Measurements from ENCODE around the gene PCNT.
A peak's percentile ranks its signal among the peaks of the same experiment; 100 is the strongest.

PCNT gene

DNA sequence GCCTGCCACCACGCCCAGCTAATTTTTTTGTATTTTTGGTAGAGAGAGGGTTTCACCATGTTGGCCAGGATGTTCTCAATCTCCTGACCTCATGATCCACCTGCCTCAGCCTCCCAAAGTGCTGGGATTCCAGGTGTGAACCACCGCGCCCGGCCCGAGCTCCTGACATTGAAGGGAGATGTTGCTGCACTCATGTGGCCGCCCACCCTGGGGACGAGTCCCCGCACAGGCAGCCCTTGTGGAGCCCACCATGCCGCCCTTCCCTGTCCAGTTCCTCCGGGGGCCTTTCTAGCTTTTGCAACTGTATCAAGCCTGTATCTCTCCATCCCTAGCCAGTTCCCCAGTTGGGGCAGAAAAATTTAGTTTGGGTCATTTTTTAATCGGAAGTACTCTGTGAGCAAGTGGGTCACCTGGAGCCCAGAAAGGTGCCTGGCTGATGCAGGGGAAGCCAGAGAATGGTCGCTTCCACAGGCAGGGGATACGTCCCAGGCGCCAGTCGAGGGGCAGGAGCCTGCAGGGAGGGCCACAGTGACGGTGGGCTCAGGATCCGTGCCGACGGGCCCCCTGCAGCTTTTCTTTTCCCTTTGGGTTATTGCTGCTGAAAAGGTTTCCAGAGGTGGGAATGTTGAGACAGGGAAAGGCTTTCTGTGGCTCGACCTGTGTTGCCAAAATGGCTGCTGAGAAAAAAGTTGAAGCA, 20.4 kb downstream of the PCNT start:
- no peak for DNase-seq

DNA sequence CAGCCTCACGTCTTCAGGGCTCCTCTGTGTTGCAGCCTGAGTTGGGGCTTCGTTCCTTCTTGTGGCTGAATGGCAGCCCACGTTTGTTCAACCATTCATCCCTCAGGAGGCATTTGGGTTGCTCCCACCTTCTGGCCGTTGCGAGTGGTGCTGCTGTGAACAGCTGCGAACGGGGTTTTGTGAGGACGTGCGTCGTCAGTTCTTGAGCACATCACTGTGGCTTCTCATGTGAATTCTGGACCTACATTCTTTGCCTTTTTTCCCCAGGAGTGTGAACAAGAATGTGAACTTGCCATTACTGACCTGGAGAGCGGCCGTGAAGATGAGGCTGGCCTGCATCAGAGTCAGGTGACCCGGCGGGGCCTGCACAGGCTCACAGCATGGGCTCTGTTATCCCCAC, 21.9 kb downstream of the PCNT start:
- no peak for DNase-seq

DNA sequence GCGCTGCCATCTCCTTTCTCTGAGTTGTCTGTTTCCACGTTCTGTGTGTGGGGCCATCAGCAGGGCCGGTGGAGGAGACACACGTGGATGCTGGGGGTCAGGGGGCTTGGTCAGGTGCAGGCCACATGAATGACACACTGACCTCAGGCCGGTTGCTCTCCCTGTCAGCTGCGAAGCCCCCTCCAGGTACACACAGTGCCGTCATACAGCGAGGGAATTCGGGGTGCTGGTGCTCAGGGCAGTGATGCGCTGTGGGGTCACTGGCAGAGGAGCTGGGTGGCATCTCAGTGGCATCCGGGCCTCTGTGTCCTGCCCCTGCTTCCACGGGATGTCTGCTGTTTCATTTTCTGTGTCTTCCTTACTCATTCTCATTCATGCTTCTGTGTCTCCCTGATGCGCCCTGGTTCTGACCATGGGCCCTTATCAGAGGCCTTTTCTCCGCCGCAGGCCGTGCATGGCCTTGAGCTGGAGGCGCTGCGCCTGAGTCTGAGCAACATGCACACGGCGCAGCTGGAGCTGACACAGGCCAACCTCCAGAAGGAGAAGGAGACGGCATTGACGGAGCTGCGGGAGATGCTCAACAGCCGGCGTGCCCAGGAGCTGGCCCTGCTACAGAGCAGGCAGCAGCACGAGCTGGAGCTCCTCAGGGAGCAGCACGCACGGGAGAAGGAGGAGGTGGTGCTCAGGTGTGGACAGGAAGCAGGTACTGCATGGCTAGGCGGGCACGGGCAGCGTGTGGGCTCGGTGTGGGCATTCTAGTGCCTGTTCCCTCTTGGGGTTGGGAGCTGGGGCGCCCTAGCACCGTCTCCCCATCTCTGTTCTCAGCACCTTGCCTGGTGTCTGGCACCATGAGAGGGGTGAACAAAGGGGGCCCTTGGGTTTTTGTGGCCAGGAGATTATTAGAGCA, 22.6 kb downstream of the PCNT start:
- no peak for DNase-seq

DNA sequence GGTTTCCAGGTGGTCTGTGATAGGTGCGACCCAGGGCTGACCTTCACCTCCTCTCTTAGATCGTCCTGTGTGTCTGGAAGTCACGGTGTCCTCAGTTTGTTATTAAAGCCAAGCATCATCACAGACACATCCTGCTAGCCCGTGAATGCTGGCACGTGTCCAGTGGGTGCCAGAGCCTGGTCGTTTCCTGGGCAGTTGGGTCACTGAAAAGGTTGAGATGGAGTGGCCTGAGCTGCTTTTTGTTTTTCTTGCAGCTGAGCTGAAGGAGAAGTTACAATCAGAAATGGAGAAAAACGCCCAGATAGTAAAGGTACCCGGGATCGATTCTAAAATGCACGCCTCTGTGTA, 23.2 kb downstream of the PCNT start:
- no peak for DNase-seq

DNA sequence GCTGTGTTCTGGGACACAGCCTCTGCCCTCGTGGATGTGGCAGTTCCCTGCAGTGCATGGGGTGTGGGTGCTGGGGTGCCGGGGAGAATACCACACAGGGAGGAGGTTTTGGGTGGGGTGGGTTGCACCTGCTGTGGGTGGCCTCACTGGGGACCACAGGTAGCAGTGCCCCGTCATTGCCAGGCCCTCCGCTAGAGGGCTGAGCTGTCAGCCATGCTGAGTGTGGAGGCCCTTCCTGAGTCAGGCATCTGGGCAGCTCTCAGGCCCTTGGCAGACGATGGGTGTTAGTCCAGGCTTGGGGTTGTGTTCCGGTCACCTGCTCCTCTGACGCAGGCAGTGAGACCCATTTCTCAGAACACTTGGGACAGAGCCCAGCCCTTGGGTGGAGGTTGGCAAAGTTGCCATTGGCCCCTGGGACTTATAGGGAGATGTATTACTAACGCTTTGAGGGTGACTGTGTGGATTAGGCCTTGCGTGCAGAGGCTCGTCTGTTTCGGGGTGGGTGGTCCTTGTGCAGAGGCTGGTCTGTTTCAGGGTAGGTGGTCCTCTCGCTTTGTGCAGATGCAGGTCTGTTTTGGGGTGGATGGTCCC, 23.9 kb downstream of the PCNT start:
- no peak for DNase-seq

DNA sequence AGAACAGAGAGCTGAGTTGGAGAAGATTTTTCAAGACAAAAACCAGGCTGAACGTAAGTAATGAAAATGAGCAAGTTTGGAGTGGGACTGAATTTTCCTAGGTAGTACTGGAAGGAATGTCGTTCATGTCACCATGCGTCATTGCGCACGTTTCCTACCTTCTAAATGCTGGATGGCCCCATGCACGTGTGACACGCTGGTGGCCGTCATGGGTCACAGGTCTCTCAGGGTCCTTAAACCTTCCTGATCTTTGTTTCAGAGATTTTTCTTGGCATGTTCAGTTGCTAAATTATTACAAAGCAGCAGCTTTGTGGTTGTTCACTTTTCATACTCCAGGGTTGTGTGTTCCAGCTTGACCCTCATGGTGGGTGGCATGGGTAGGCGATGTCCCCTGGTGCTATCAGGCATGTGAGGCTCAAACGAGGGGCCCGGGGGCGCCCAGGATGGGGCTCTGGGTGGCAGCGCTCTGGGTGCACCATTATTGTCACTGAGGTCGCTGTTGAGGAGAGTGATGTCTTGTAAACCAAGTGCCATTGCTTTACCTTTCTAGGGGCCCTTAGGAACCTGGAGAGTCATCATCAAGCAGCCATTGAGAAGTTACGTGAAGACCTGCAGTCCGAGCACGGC, 25.3 kb downstream of the PCNT start:
- DNase-seq: no peak

DNA sequence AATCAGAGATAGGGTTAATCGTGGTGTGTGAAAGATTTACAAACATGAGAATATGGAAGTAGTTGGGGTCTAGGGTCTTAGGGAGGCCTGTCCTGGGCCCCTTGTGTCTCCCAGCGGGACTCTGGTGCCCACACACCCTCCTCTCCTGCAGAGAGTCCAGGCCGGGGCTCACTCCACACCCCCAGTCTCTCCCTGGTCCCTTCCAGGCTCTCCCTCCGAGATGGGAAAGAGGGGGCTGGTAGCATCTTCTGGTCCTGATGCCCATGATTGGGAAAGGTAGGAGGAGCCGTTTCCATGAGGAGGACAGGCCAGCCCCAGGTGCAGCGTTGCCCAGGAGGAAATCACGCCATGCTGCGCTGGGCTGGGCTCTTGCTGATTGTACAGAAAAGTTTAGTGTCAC, 26.6 kb downstream of the PCNT start:
- no peak for DNase-seq

DNA sequence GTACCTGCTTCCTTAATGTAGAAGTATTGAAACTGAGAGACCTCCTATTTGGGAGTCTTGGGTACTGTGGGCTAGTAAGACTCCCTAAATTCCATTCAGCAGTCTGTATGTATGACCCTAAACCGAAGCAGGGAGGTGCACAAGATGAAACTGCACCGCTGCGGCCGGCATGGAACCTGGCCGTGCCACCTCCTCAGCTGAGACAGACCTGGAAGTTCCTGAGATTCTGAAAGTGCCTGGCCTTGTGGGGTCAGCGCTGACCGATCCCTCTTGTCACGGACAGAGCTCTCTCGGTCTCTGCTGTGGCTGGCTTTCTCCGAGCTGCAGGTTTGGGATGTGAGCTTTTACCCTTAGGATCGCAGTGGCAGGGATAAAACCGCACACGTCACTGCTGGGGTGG, 27.0 kb downstream of the PCNT start:
- DNase-seq: no peak

DNA sequence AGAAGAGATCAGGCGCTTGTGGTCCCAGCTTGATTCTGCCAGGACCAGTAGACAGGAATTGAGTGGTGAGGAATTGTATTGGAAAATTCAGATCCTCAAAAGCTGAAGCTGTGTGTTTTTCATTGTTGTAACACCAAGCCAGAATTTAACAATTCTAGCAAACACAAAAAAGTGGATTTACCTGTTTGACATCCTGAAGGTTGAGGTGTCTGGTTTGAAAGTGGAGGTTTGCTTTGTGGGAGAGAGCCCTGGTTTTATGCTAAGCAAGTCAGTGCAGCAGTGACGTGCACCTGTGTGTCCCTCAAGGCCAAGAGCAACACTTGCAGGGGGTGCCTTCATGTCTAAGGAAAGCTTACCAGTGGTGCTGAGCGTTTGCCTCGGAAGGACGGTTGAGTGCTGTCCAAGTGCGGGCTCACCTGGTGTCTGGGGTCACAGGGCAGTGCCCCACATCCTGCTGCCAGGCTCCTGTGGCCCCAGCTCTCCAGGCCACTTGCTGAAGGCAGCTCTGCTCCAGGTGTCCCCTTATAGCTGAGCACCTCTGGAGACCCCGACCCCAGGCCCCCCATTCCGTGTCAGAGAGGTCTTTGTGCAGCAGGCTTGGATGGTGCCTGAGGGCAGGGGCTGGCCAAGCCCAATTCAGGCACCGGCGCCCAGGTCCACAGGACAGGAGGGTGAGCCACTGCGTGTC, 27.7 kb downstream of the PCNT start:
- DNase-seq: no peak

DNA sequence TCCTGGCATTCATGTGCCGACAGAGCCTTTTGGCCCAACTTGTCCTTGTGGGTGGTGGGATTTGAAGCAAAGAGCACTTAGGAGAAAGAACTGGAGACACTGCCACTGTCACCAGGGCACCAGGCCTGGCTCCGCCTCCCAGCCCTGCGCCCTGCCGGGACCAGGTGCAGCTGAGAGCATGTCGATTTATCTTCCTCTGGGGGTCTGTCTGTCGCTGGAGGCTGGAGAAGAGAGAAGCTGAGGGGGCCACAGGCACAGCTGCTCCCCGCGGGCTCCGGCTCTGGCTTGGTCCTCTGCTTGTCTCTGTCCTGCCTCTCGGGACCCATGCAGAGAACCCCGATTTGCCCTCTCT, 28.2 kb downstream of the PCNT start:
- DNase-seq: no peak

DNA sequence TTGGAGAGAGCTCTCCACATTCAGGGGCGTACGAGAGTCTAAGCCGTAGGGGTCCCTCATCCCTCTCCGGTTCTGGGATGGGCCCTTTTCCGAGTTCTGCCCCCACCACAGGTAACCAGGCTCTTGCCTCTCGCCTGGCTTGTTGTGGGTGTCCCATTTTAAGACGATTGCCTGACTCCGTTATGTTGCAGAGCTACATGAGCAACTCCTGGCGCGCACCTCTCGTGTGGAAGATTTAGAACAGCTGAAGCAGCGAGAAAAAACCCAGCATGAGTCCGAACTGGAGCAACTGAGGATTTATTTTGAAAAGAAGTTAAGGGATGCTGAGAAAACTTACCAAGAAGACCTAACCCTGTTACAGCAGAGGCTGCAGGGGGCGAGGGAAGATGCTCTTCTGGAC, 29.0 kb downstream of the PCNT start:
- no peak for DNase-seq

DNA sequence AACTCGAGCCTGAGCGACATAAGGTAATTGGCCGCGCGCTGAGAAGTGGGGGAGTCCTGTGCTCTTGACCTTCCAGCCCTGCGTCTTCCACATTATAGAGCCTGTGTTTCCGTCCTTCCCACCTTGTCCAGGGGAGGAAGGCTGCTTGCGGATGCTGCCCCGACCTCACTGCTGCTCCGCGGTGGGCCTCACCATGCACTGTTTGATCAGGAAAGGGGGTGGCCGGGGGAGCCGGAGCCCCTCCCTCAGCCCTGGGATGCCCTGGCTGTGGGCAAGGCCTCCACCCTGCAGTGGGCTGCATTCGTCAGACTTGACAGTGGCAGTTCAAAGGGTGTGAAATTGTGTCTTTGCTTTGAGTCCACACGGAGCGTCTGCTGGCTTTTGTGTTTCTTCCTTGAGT, 30.1 kb downstream of the PCNT start:
- DNase-seq: no peak

DNA sequence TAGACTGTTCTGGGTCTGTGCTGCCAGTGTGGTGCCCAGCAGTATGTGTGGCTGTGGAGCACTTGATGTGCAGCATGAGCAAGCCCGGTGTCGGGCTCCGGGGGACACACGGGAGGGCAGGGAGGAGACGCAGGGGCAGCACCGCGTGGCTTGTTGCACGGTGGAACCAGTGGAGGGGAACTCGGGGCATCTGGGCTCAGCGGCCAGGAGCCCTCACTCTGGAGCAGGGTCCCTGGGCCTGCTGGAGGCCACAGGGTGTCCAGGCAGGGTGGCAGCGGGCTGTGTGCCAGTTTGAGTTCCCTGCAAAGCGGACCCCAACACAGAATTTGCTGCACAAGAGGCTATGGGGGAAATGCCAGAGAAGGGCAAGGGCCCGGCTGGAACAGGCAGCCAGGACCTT, 30.6 kb downstream of the PCNT start:
- no peak for DNase-seq

DNA sequence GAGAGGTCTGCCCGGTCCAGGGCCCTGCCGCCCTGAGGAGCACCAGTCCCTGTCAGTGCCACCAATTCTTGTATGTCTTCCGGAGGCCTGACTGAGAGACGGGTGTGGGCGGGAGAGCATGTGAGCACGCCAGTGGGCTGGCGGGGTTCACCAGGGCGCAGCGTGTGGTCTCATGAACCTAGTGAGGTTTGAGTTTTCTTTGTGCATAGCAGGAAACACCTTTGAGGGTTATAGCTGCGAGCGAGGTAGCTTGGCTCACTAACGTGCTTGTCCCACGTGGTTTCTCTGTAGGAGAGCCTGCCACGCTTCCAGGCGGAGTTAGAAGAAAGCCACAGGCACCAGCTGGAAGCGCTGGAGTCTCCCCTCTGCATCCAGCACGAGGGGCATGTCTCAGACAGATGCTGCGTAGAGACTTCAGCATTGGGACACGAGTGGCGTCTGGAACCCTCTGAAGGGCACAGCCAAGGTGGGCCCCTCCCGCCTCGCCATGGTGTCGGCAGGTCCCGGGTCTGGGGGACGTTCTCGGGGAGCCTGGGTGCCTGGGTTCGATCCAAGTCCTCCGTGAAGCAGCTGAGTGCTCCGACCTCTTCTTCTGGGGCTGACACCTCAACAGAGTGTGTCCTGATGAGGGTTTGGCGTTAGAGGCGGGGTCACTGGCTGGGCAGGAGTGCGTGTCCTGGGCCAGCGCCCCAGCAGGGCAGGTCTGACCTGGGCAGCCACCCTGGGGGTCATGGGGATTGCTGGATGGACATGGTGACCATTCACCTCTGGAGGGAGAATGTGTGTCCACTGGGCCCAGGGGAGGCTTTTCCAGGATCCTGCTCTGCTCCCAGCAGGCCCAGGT, 31.4 kb downstream of the PCNT start:
- peak in 1 of 2 experiments; percentile 23 for DNase-seq

DNA sequence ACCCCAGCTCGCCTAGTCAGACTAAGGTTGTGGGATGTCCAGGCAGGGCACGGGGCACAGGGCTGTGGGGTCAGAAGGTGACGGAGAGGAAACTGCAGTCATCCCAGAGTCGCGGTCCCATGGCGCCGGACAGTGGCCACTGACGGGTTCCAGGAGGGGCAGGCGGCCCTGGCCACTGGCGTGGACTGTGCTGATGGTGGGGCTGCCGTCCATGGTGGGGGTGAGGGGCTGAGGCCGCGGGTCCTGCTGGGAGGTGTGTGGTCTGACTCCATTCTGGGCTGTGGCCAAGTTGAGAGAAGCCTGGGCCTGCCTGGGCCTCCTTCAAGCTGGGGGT, 32.0 kb downstream of the PCNT start:
- no peak for DNase-seq

DNA sequence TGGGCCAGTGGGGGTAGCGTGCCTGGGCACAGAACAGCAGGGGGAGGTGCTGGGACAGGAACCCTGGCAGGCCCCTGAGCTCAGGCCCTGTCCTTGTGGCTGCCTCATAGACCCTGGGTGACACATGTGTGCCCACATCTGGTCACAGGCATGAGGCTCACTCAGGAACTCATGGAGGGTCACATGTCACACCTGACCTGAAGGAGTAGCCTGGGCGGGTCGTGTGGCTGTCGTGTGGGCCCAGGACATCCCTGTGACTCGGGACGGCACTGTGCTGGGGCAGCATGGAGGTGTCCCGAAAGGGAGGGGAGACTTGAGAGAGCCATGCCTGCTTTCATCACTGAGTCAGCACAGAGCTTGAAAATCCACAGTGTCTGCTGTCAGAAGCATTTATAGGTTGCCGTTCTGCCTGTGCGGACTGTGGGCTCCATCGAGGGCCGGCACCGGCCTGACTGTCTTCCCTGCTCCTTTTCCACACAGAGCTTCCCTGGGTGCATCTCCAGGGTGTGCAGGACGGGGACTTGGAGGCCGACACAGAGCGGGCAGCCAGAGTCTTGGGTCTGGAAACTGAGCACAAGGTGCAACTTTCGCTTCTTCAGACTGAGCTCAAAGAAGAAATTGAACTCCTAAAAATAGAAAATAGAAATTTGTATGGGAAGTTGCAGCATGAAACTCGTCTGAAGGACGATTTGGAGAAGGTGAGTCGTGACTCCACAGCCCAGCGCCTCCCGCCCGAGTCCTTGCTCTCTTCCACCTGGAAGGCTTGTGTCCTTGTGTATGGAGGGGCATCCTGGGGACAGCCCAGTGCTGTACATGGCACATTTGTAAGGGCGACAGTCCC, 32.8 kb downstream of the PCNT start:
- no peak for DNase-seq

DNA sequence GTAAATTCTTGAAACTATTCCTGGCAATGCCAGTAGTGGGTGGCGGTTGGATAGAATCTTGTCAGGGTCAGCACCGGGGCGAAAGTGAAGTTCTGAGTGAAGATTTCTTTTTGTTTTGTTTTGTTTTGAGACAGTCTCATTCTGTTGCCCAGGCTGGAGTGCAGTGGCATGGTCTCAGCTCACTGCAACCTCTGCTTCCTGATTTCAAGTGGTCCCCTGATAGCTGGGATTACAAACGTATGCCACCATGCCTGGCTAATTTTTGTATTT, 33.3 kb downstream of the PCNT start:
- DNase-seq: no peak

DNA sequence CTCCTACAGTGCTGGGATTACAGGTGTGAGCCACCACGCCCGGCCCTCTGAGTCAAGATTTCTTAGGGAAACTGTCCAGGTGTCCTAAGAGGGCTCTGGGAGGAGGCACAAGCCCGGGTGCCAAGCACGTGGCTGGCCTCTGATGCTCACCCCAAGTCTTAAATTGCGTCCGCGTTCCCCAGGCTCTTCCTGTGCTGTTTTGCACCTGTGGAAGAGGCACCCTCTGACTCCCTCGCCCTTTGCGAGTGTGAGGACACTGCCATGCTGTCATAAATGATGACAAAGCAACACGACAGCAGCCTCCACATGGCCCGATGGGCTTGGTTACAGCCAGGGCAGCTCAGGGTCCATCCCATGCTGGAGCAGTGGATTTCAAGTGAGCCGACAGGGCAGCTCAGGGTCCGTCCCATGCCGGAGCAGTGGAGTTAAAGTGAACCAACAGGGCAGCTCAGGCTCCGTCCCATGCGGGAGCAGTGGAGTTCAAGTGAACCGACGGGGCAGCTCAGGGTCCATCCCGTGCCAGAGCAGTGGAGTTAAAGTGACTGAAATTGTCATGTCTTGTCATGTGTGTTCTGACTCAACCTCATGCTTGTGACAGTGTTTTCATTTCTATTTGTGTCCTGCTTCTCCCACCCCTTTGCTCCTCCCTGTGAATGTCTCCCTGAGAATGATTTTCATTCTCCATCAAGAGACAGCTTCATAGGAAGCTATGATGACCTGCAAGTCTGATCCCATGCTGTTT, 33.9 kb downstream of the PCNT start:
- no peak for DNase-seq

DNA sequence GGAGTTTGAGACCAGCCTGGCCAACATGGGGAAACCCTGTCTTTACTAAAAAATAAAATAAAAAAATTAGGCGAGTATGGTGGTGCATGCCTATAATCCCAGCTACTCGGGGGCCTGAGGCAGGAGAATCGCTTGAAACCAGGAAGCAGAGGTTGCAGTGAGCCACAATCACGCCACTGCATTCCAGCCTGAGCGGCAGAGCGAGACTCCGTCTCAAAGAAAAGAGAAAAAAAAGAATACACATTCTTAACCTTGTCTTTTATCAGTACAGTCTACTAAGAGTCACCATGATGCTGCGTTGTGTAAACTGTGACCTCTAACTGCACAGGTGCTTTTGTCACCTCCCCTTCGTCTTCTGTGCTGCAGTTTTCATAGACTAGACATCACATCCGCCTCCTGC, 37.2 kb downstream of the PCNT start:
- DNase-seq: no peak

DNA sequence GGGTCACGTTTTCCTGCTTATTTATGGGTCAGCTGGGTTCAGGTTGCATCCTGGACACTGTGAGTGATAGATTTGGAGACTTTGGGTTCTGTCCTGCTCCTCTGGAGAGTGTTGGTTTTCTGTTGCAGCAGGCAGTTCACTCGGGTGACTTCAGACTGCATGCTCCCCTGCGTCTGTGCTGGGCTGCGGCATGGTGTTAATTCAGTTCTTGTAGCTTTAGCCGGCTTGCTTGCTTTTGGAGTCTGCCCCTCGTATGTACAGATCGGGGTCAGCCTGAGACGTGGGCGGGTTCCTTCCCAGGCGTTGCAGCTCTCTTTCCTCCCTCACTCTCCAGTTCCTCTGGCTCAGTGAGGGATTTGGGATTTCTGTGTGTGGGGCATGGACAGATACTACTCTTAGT, 38.0 kb downstream of the PCNT start:
- no peak for DNase-seq

DNA sequence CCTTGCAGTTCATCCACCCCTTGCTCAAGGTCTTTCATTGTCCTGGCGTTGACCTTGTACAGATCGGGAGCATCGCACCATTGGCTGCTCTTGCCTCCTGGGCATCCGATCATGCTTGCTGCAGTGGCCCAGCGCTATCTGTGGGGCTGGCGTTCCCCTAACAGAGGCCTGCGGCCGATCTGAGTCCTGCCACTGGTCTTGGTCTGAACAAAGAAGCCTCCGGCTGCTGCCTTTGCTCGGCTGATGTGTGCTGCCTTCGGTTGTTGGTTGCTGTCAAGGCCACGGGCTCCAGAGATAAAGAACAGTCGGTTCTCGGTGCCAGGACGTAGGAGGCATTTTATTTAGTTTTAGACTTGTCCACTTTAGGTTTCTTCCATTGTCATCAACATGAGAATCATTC, 39.0 kb downstream of the PCNT start:
- no peak for DNase-seq

All from activated T-cell treated with anti-CD3 and anti-CD28 coated beads, Interleukin-2, amount 50 U/mL, for 48 hours (primary cell).